Esophagus squamous epithelium (tissue), 5 donors: Measurements from ENCODE around the gene NUP160. TPM values are rescaled to one million over a fixed set of nuclear protein-coding genes. Genes with fewer than 3 reads are reported as not detected.

Experiments used
- DNase-seq: peaks from one replicate; lab custom pipeline; 2025; lab: John Stamatoyannopoulos, UW
- H3K27ac ChIP-seq, 4 donors: fragments of 200-600 bp; sonication (generic); one replicate each; pipeline ENCODE4 v1.5.1; 2016 to 2019; ENCODE audit warnings: mild to moderate bottlenecking in 1 of 4
- H3K27me3 ChIP-seq, 4 donors: fragments of 200-600 bp; sonication (generic); 1 replicate in 3 of 4; 2 replicates in 1 of 4; pipeline versions ENCODE4 v1.5.1 to v1.6.0; 2017 to 2021; ENCODE audit warnings: antibody characterized with exemption in 1 of 4
- H3K36me3 ChIP-seq, 3 donors: fragments of 200-600 bp; sonication (generic); one replicate each; pipeline ENCODE4 v1.5.1; 2016 to 2019
- H3K4me1 ChIP-seq, 3 donors: fragments of 200-600 bp; sonication (generic); one replicate each; pipeline ENCODE4 v1.5.1; 2017 to 2019
- H3K4me3 ChIP-seq, 4 donors: fragments of 200-600 bp; sonication (generic); 1 replicate in 3 of 4; 2 replicates in 1 of 4; pipeline ENCODE4 v1.5.1; 2016 to 2019; ENCODE audit warnings: mild to moderate bottlenecking in 2 of 4, moderate library complexity in 1 of 4
- H3K9me3 ChIP-seq, 3 donors: fragments of 200-600 bp; sonication (generic); one replicate each; pipeline ENCODE4 v1.5.1; 2016 to 2019
- CTCF ChIP-seq, 6 experiments: fragments of 450-650 bp in 4 of 6; fragments of 200-600 bp in 2 of 6; sonication (generic) in 2 of 6; IDR thresholded peaks; one replicate each; pipeline ENCODE4 v1.5.1; 2016 to 2019; ENCODE audit warnings: antibody characterized with exemption in 6 of 6, mild to moderate bottlenecking in 4 of 6, moderate library complexity in 4 of 6
- POLR2A ChIP-seq, 4 donors: fragments of 450-650 bp; IDR thresholded peaks; one replicate each; pipeline ENCODE4 v1.6.1; 2017; ENCODE audit warnings: antibody characterized with exemption in 4 of 4, mild to moderate bottlenecking in 4 of 4, moderate library complexity in 3 of 4
- WGBS, 2 donors: methylation state at CpG; one replicate each; pipeline ENCODE4 v1.1.5; 2018; 5-methylcytosine and 5-hydroxymethylcytosine counted together
- intact Hi-C: fragments of 100-400 bp; cut with DNase I; formaldehyde crosslinking; loops from one replicate; pipeline ENCODE4 v1.15.0; 2022
- total RNA-seq, 4 donors: library from RNA; depleted of rRNA; stranded (reverse); fragments of >200 nt; gene quantifications; one replicate each; pipeline ENCODE4 v1.1.0, GENCODE V29; 2016
- donor health status: DM: yes; HTN: yes; CAD: no.

The NUP160 gene
- total RNA-seq, 4 donors from 2014 or later = 11.0 to 30.1 (median 20.7) TPM

- intact Hi-C loops = no loop called here
- Histone ChIP-seq H3K36me3 (no peaks in the 10 kb centered on the region), H3K27me3 (no peaks in the 10 kb centered on the region), H3K27ac (no peak overlapping the region), H3K4me3 (no peak overlapping the region), H3K4me1 (peaks cover 0 to 27% (median 11%) of the 10 kb centered on the region in 3 donors), H3K9me3 (no peaks in the 10 kb centered on the region)
- 78 to 87% methylated on average over 6 of the region's 6 CpGs for WGBS, 2 donors
- TF ChIP-seq POLR2A (IDR thresholded peaks at IDR 0.05) (no peak), CTCF (IDR thresholded peaks at IDR 0.05) (no peak)
- DNase-seq = no peak
Observed at GRCh38 chr11:47852053-47852452, 3.9 kb upstream of the NUP160 start.

- intact Hi-C loops = no loop called here
- H3K27ac ChIP-seq = no peak overlapping the region
- DNase-seq = no peak
- no peaks in the 10 kb centered on the region for H3K9me3 ChIP-seq
- H3K4me1 ChIP-seq = peaks cover 0 to 42% (median 15%) of the 10 kb centered on the region in 3 donors
- no peak for TF ChIP-seq POLR2A (IDR thresholded peaks at IDR 0.05)
- H3K4me3 ChIP-seq = no peak overlapping the region
- H3K36me3 ChIP-seq = peaks cover 0 to 14% (median 0%) of the 10 kb centered on the region in 3 donors
- 64 to 75% methylated on average over 1 of the region's 1 CpG for WGBS, 2 donors
- no peaks in the 10 kb centered on the region for H3K27me3 ChIP-seq
Observed at GRCh38 chr11:47850337-47850736, 2.2 kb upstream of the NUP160 start.

DNA sequence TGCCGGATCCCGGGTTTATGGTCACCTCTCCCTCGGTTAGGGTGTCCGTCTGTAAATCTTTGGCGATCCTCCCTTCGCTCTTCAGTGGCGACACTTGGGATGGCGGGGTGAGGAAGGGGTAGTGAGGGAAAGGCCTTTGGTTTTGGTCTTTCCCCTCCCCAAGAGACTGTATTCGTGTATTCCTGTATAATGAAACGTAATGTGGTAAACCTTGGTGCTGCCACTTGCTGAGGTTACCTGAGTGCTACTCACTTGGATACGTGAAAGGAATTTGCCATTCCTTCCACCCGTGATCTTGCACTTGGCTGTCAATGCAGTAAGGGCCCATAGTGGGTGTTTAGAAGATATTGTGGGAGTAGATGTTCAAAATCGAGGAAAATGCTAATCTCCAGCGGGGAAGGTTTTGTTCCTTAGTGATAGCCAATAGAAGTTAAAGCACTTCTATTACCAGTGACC lies 578 bp upstream of the NUP160 start:
- peak overlapping the region; percentile 94 to 98 (median 96) for H3K27ac ChIP-seq
- TF ChIP-seq POLR2A (IDR thresholded peaks at IDR 0.05) = no peak
- peak in 1 of 6 experiments; percentile 18 for TF ChIP-seq CTCF (IDR thresholded peaks at IDR 0.05)
- DNase-seq = no peak
- no peaks in the 10 kb centered on the region for H3K27me3 ChIP-seq
- H3K36me3 ChIP-seq = peaks cover 0 to 30% (median 0%) of the 10 kb centered on the region in 3 donors
- 5 to 6% methylated on average over 11 of the region's 14 CpGs for WGBS, 2 donors
- no peaks in the 10 kb centered on the region for H3K9me3 ChIP-seq
- intact Hi-C loops = no loop called here
- H3K4me3 ChIP-seq = peak overlapping the region; percentile 63 to 90 (median 72)
- peaks cover 0 to 55% (median 15%) of the 10 kb centered on the region in 3 donors for H3K4me1 ChIP-seq

GRCh38 chr11:47847537-47847891 lies 636 bp downstream of the NUP160 start:
- no peaks in the 10 kb centered on the region for H3K27me3 ChIP-seq
- 1 to 3% methylated on average over 7 to 8 of the region's 8 CpGs for WGBS, 2 donors
- intact Hi-C loops = no loop called here
- H3K4me1 ChIP-seq = peaks cover 0 to 51% (median 12%) of the 10 kb centered on the region in 3 donors
- TF ChIP-seq POLR2A (IDR thresholded peaks at IDR 0.05) (no peak), CTCF (IDR thresholded peaks at IDR 0.05) (no peak)
- H3K27ac ChIP-seq = peak overlapping the region; percentile 94 to 98 (median 96)
- no peak for DNase-seq
- H3K36me3 ChIP-seq = peaks cover 0 to 42% (median 0%) of the 10 kb centered on the region in 3 donors
- H3K4me3 ChIP-seq = peak overlapping the region; percentile 63 to 90 (median 72)
- H3K9me3 ChIP-seq = no peaks in the 10 kb centered on the region

- WGBS, 2 donors = 47 to 56% methylated on average over 4 of the region's 4 CpGs
- intact Hi-C loops = no loop called here
- Histone ChIP-seq H3K9me3 (no peaks in the 10 kb centered on the region), H3K27me3 (no peaks in the 10 kb centered on the region), H3K4me1 (peaks cover 0 to 51% (median 12%) of the 10 kb centered on the region in 3 donors), H3K27ac (peak overlapping the region in 2 of 4 donors; percentile 97 to 98), H3K4me3 (peak overlapping the region in 3 of 4 donors; percentile 63 to 90 (median 71)), H3K36me3 (peaks cover 0 to 47% (median 0%) of the 10 kb centered on the region in 3 donors)
- DNase-seq = no peak
- TF ChIP-seq CTCF (IDR thresholded peaks at IDR 0.05) = no peak
- TF ChIP-seq POLR2A (IDR thresholded peaks at IDR 0.05) = no peak
Observed at GRCh38 chr11:47846998-47847397, 1.2 kb downstream of the NUP160 start.
